ENCODE measurements around the gene TSPAN18. TPM values are rescaled to one million over a fixed set of nuclear protein-coding genes. Genes with fewer than 3 reads are reported as not detected.

Gene TSPAN18
- total RNA-seq, 2 experiments from 2014 or later = not detected

- Histone ChIP-seq H3K4me2 (ENCODE audit: low read length) (no peak overlapping the region), H3K4me1 (ENCODE audit: insufficient read depth, low read length, poor library complexity, severe bottlenecking) (peaks cover 6% of the 10 kb centered on the region), H3K9me2 (ENCODE audit: insufficient read depth, low read length) (no peaks in the 10 kb centered on the region), H3K9me3 (ENCODE audit: low read length) (no peaks in the 10 kb centered on the region), H2AFZ (ENCODE audit: low read length) (no peak overlapping the region), H3K79me2 (ENCODE audit: insufficient read depth, low read depth, low read length) (no peaks in the 10 kb centered on the region), H3K4me3 (ENCODE audit: low read depth, low read length, poor library complexity, severe bottlenecking) (no peak overlapping the region), H4K20me1 (ENCODE audit: insufficient read depth, low read length) (no peaks in the 10 kb centered on the region), H3K27ac (ENCODE audit: low read depth, low read length, poor library complexity, severe bottlenecking) (no peak overlapping the region), H3K36me3 (ENCODE audit: insufficient read depth, low read length) (no peaks in the 10 kb centered on the region)
- intact Hi-C loops (cut with micrococcal nuclease; ENCODE audit: unreplicated experiment) = no loop called here
- CTCF ChIA-PET (ENCODE audit: unreplicated experiment) = no interaction called here
- DNase-seq (ENCODE audit: low spot score) = no peak
- TF ChIP-seq CTCF (conservative IDR thresholded peaks at IDR 0.05; ENCODE audit: low read length) (no peak), EZH2phosphoT487 (IDR thresholded peaks at IDR 0.05; ENCODE audit: borderline replicate concordance, low read depth, low read length) (no peak)
- BruUV-seq (replicated peaks) = no TSS peak
- POLR2A ChIA-PET = no interaction called here
Observed at GRCh38 chr11:44872556-44872955, 145.8 kb downstream of the TSPAN18 start.

GRCh38 chr11:44873537-44873936, 146.8 kb downstream of the TSPAN18 start:
- no peak for DNase-seq (ENCODE audit: low spot score)
- no peaks in the 10 kb centered on the region for H3K9me3 ChIP-seq (ENCODE audit: low read length)
- H3K4me2 ChIP-seq (ENCODE audit: low read length) = no peak overlapping the region
- ChIA-PET POLR2A (no interaction called here), CTCF (ENCODE audit: unreplicated experiment) (no interaction called here)
- H3K4me3 ChIP-seq (ENCODE audit: low read depth, low read length, poor library complexity, severe bottlenecking) = no peak overlapping the region
- no peaks in the 10 kb centered on the region for H3K36me3 ChIP-seq (ENCODE audit: insufficient read depth, low read length)
- no peak overlapping the region for H3K27ac ChIP-seq (ENCODE audit: low read depth, low read length, poor library complexity, severe bottlenecking)
- no peaks in the 10 kb centered on the region for H3K79me2 ChIP-seq (ENCODE audit: insufficient read depth, low read depth, low read length)
- H4K20me1 ChIP-seq (ENCODE audit: insufficient read depth, low read length) = no peaks in the 10 kb centered on the region
- TF ChIP-seq CTCF (conservative IDR thresholded peaks at IDR 0.05; ENCODE audit: low read length) = no peak
- no peak for TF ChIP-seq EZH2phosphoT487 (IDR thresholded peaks at IDR 0.05; ENCODE audit: borderline replicate concordance, low read depth, low read length)
- peaks cover 6% of the 10 kb centered on the region for H3K4me1 ChIP-seq (ENCODE audit: insufficient read depth, low read length, poor library complexity, severe bottlenecking)
- no peaks in the 10 kb centered on the region for H3K9me2 ChIP-seq (ENCODE audit: insufficient read depth, low read length)
- intact Hi-C loops (cut with micrococcal nuclease; ENCODE audit: unreplicated experiment) = no loop called here
- no peak overlapping the region for H2AFZ ChIP-seq (ENCODE audit: low read length)
- no TSS peak for BruUV-seq (replicated peaks)

GRCh38 chr11:44874284-44874683, 147.5 kb downstream of the TSPAN18 start:
- H3K36me3 ChIP-seq (ENCODE audit: insufficient read depth, low read length) = no peaks in the 10 kb centered on the region
- no peaks in the 10 kb centered on the region for H3K9me3 ChIP-seq (ENCODE audit: low read length)
- CTCF ChIA-PET (ENCODE audit: unreplicated experiment) = no interaction called here
- BruUV-seq (replicated peaks) = no TSS peak
- H3K4me2 ChIP-seq (ENCODE audit: low read length) = no peak overlapping the region
- H3K79me2 ChIP-seq (ENCODE audit: insufficient read depth, low read depth, low read length) = no peaks in the 10 kb centered on the region
- peaks cover 6% of the 10 kb centered on the region for H3K4me1 ChIP-seq (ENCODE audit: insufficient read depth, low read length, poor library complexity, severe bottlenecking)
- no peak overlapping the region for H2AFZ ChIP-seq (ENCODE audit: low read length)
- TF ChIP-seq CTCF (conservative IDR thresholded peaks at IDR 0.05; ENCODE audit: low read length) (no peak), EZH2phosphoT487 (IDR thresholded peaks at IDR 0.05; ENCODE audit: borderline replicate concordance, low read depth, low read length) (no peak)
- no peaks in the 10 kb centered on the region for H3K9me2 ChIP-seq (ENCODE audit: insufficient read depth, low read length)
- H3K27ac ChIP-seq (ENCODE audit: low read depth, low read length, poor library complexity, severe bottlenecking) = no peak overlapping the region
- intact Hi-C loops (cut with micrococcal nuclease; ENCODE audit: unreplicated experiment) = no loop called here
- no peak overlapping the region for H3K4me3 ChIP-seq (ENCODE audit: low read depth, low read length, poor library complexity, severe bottlenecking)
- POLR2A ChIA-PET = no interaction called here
- H4K20me1 ChIP-seq (ENCODE audit: insufficient read depth, low read length) = no peaks in the 10 kb centered on the region
- DNase-seq (ENCODE audit: low spot score) = no peak
